Activated CD4-positive, alpha-beta T cell treated with anti-CD3 and anti-CD28 coated beads for 4 hours (primary cell): ENCODE data around the gene WNT9B.

ENCODE experiments used
- DNase-seq, 2 donors: peaks; one replicate each; pipeline ENCODE4 v3.0.0-alpha.2; 2020

The WNT9B gene

DNA sequence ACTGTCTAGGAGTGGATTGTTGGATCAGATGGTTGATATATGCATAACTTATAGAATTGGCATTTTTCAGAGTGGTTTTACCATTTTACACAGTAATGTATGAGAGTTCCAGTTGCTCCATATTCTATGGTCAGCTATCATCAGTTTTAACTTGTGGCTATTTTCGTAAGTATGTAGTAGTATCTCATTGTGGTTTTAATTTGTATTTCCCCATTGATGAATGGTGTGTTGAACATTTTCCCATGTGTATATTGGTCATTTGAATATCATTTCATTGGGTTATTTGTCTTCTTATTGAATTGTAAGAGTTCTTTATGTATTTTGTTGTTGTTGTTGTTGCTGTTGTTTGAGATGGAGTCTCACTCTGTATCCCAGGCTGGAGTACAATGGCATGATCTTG is 6.2 kb downstream of the WNT9B start:
- DNase-seq, result no peak

DNA sequence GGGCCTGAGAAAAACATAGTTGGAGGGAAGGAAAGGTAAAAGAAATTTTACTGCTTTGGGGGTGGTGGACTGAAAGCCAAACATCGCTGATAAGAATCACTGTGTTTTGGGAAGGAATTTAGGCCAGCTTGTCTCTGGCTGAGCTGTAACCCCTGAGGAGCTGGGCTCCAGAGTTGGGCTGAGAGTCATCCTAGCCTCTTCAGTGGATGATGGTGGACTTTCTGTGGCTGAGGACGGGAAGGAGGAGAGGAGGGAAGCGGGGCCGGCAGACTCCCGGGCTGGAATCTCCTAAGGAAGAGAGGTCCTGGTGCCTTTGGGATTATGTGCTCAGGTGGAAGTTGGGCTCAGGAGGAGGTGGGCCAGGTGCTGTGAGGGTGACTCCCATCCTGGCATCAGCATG is 8.6 kb downstream of the WNT9B start:
- DNase-seq, result no peak

DNA sequence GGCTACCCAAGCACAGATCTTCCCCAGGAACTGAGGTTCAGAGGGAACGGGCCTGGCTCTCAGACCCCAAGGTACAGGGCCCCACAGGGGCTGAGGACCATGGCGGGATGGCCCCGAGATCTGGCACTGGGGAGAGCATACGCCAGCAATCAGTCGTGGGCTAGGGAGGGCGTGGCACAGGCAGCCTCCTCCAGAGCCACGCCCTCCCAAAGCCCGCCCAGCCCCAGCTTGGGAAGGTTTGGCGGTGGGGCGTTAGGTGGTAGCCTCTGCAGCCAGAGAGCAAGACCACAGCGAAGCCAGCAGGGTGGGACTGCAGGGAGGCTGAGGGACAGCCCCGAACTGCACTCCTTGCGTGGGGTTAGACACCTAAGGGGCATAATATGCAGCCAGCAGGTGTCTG is 11.6 kb downstream of the WNT9B start:
- no peak for DNase-seq

DNA sequence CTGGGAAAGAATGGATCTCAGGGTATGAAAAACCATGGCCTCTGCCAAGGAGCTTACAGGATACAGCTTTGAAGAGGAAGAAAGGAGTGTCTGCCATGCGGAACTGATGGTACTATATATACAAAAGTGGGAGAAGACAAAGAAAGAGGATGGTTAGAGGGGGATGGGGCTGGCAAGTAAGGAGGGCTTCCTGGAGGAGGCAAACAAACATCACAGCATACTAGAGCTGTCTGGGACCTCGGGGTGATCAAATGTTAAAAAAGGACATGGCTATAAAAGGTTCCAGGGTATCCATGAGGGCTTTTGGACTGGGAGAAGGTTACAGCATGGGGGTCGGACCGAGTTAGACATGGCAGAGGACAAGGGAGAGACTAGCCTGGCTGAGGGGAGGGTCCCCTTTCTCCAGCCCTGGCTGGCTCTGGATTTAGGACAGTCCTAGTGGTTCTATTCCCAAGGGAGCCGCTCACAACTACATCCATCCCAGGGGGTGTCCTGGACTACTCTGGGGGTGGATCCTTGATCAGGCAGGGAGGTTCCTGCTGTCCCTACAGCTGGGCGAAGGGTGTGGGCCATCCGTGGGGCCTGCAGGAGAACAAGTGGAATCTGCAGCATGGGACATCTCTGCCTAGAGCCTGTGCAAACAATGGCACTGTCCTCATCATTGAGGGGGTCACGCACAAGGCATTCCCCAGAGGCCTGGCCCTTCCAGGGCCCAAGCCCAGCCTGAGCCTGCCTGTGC is 12.2 kb downstream of the WNT9B start:
- no peak for DNase-seq

DNA sequence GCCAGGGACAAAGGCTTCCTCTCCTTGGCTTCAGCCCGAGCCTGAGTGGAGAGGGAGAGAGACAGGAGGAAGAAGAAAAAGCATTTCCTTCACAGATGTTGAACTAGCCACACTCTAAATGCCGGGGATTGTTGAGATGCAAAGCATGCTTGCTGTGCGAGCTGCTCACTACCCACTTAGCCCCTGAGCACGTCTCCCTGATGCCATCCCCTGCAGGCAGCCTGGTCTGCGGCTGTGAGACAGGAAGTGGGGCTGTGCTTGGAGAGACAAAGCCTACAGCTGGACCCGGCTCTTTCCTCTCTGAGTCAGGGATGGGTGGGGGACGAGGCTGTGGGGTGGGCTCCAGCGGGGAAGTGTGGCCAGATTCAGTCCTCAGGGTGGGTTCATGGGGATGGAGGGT is 13.7 kb downstream of the WNT9B start:
- DNase-seq, result no peak

DNA sequence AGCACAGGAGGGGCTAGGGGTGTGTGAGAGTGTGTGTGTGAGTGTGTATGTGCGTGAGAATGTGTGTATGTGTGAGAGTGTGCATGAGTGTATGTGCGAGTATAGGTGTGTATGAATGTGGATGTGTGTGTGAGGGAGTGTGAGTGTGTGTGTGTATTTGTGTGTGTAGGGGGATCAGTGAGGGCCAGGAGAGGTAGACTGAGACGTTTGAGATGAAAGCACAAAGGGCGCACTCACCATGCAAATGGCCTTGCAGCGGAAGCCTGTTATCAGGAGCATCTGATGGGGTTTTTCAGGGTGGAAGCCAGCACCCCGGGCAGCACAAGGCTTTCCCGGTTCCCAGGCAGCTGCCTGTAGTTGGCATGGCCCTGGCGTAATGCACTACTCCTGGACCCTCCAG is 14.9 kb downstream of the WNT9B start:
- DNase-seq, result no peak

DNA sequence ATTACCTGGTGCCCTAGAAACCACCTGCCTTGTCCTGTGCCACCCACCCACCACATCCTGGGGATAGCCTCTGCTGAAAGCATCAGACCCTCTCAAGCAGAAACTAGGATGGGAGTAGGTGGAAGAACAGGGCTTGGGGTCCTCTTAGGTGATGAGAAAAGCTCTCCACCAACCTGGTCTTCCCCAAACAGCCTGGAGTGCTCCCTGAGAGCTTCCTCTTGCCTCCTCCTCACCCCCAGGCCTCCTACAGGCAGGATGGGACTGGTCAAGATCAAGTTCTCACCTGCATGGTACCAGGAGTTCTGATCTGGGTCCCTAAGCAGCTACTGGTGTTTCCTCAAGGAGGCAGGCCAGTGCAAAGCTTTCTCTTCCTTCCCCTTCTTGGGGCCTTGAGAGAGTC is 15.4 kb downstream of the WNT9B start:
- no peak for DNase-seq

DNA sequence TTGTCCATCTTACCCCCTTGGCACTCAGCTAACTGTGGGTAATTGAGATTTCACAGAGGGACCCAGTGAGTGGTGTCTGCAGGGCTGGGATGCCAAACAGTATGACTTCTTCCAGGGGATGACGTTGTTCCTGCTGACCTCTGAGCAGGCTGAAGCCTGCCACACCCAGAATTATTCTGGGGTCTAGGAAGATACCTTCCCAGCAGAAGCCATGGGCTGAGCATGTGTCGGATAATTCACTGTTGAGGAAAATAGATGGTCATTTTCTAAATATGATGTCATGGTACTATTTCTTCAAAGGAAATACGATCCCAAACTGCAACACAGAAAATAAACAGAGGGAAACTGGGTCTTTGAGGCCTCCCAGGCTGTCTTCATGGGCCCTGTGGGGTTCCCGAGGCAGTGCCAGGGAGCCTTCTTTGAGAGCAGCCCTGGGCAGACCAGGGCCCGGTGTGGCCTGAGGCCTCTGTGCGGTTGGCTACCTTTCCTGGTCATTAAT is 17.4 kb downstream of the WNT9B start:
- no peak for DNase-seq

DNA sequence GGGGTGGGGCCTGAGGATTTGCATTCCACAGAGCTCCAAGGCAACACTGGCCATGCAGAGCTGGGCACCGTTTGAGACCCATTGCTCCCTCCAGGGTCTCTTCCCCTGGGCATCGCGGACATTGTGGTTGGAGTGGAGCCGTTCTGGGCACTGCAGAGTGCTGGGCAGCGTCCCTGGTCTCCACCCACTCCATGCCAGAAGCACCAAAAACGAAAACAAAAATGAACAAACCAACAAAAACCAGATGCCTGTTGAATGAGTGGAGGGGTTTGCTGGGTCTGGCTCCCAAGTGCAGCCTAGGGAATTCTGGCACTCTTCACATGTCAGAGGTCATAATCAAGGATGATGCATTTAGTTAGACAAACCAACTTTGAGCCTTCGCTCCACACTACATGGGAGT is 17.9 kb downstream of the WNT9B start:
- DNase-seq, result no peak

DNA sequence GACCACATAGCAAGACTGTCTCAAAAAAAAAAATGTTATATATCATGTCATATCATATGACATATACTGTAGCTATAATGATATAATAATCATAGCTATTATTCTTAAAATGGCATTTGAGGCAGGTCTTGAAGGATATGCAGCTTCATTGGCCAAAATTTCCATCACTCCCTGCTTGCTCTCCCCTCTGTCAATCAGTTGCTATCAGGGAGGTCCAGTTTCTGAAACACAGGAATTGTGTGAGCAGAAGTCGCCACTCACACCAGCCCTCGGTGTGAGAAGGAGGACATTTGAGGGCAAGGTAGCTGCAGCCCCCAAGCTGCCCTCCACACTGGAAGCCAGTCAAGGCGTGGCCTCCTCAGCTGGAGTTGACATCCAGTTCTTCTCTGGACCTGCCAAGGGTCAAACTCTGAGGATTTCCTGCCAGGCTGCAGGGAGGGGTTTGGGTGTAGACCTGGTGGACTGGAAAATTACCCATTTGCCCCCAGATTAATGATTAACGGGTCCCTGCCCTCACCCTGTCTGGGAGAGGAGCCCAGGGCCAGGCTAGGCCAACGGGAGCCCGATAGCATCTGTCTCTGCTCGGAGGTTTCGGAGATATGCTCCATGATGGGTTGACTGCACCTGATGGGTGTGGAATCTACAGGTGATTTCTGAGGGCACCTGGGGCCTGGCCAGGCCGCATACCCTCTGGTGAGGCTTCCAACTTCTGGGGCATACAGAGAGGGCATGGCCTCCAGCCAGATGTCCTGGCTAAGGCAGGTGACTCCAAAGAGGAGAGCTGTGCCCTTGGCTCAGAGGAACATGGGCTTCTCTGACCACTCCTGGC is 18.8 kb downstream of the WNT9B start:
- DNase-seq, result no peak

DNA sequence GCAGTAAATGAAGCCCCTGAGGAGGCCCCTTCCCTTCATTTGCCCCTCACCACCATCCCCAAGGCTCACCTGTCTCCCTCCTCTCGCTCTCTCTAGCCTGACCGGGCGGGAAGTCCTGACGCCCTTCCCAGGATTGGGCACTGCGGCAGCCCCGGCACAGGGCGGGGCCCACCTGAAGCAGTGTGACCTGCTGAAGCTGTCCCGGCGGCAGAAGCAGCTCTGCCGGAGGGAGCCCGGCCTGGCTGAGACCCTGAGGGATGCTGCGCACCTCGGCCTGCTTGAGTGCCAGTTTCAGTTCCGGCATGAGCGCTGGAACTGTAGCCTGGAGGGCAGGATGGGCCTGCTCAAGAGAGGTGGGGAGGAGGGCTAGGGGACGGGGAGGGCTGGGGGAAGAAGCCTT is 21.0 kb downstream of the WNT9B start:
- no peak for DNase-seq

DNA sequence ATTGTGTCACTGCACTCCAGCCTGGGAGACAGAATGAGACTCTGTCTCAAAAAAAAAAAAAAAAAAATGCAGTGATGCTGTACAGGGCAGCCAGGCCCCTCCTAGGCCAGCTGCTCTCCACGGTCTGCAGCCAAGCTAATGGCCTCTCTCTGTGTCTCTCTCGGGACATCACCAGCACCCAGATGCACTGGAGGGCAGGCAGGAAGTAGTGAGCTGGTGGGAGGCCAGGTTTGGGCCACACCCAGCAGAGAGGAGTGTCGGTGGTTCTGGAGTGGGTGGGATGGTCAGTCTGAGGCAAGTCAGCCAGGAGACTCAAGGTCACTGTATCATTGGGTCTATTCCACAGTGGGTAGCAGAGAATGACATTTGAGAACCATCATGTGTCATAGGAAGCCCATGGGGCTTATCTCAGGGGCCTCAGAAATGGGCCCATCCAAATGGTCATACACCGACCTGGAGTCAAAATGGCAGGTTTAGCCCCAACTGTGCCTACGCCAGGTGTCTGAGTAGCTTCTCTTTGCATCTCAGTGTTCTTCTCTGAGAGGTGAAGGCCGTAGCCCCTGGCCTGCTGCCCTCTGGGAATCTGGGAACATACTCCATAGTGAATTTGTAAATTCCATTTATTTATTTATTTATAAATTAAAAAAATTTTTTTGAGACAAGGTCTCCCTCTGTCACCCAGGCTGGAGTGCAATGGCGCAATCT is 22.7 kb downstream of the WNT9B start:
- no peak for DNase-seq

DNA sequence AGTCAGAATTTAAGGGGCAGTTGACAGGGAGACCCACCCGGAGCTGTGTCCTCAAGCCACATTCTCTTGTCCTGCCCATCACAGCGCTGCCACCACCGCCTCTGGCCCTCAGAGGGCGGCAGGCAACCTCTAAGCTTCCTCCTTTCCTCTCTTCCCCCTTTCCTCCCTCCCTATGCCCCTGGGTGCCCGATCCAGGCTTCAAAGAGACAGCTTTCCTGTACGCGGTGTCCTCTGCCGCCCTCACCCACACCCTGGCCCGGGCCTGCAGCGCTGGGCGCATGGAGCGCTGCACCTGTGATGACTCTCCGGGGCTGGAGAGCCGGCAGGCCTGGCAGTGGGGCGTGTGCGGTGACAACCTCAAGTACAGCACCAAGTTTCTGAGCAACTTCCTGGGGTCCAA is 23.5 kb downstream of the WNT9B start:
- no peak for DNase-seq

DNA sequence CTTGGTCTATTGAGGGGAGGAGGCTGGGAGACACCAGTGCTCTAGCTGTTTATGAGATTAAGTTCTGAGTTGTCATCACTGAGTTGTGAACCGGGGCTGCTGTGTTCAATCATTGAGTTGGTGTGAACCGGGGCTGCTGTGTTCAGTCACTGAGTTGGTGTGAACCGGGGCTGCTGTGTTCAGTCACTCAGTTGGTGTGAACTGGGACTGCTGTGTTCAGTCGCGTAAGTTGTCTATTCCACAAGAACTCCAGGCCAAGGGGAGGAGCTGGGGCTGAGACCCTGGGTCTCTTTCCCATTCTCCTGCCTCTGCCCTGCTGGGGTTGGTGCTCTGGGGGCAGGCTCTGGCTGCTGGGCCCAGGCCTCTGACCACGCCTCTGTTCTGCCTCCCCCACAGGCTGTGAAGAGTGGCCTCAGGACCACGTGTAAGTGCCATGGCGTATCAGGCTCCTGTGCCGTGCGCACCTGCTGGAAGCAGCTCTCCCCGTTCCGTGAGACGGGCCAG is 24.5 kb downstream of the WNT9B start:
- no peak for DNase-seq

DNA sequence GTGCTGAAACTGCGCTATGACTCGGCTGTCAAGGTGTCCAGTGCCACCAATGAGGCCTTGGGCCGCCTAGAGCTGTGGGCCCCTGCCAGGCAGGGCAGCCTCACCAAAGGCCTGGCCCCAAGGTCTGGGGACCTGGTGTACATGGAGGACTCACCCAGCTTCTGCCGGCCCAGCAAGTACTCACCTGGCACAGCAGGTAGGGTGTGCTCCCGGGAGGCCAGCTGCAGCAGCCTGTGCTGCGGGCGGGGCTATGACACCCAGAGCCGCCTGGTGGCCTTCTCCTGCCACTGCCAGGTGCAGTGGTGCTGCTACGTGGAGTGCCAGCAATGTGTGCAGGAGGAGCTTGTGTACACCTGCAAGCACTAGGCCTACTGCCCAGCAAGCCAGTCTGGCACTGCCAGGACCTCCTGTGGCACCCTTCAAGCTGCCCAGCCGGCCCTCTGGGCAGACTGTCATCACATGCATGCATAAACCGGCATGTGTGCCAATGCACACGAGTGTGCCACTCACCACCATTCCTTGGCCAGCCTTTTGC is 25.0 kb downstream of the WNT9B start:
- no peak for DNase-seq

DNA sequence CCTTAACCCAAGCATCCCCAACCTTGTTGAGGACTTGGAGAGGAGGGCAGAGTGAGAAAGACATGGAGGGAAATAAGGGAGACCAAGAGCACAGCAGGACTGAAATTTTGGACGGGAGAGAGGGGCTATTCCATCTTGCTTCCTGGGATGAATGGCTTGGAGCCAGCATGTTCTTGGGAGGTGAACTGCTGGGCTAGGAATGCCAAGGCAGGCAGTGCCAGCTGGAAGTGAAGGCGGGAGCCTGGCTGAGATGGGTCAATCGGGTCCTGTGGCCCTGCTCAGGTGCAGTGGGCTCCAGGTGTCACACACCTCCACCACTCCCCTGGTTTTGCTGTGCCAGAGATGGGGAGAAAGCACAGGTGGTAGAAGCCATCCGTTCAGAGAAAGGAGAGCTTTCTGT is 25.5 kb downstream of the WNT9B start:
- no peak for DNase-seq

DNA sequence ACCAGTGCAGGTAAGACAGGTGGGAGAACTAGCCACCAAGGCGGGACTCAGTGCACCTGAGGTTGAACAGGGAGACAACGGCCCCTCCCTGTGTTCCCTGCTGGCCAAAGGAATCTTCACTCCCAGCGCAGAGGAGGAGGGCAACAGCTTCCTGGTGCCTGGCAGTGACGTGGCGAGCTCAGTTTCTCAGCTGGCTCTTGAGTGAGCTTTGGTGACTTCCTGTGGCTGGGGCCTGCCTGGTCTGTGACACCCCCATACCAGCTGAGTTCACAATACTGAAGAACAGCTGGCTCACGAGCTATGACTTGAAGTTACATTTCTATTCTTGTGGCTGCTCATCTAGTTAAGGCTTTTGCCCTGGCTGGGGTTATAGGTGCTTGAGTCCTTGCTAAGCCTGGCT is 26.1 kb downstream of the WNT9B start:
- no peak for DNase-seq

DNA sequence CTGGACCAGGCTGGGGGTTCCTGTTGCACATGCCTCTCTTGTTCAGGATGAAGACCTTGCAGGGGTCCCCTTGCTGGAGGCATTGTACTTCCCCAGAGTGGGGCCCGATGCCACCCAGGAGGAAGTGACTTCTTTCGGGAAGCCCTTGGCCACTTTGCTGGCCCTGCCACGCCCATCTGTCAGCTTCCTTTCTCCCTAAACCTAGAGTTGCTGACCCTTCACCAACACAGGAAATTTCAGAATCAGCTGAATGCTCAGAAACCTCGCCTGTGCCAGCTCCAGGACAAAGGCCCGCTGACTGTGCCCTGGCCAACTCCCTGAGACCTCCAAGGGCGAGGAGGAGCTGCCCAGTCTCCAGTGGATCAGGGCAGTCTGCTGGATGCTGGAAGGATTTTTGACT is 26.7 kb downstream of the WNT9B start:
- DNase-seq, result no peak

DNA sequence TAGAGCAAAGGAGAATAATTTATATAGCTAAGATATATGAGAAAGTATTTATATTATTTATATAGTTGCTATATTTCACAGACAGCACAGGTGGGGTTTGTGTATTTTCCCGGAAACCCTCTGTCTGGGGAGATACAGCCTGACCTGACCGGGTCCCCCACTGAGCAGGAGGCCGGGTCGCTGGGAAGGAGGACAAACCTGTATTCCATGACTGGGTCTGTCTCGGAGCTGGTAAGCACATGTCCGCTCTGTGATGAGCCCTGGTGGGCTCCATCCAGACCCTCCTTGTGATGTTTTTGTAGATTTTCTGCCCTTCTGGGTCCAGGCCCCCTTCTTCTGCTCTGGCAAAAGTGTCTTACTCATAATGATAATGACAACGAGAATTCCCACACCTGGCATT is 27.7 kb downstream of the WNT9B start:
- DNase-seq, result no peak

DNA sequence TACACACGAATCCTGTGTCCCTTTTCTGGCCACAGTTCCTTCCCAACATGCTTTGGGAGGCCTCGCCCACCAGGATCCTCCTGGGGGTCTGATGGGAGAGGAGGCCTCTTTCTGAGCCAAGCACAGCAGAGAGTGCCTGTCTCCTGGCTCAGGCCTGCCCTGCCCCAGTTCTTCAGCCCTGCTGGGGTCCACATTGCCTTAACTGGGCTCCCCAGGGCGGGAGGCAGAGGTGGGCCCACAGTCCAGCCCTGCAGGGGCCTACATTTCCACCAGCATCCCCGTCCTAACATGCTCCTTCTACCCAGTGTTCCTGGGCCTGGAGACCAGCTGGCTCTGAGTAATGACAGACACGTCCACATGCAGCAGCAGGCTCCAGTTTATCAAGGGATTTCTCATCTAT is 29.6 kb downstream of the WNT9B start:
- no peak for DNase-seq

DNA sequence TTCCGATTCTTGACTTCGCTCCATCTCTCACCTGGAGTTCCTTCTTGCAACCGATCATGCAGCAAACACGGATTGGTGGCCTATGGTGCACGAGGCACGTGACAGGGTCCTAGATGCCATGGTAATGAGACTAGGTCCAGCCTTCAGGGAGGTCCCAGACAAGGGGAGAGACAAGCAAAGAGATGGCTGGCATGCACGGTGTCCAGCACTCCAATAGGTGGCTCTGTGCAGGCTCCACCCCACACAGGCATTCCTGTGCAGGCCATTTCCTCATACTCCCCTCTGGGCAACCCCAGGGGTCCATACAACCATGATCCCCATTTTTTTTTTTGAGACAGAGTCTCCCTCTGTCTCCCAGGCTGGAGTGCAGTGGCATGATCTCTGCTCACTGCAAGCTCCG is 31.3 kb downstream of the WNT9B start:
- no peak for DNase-seq

DNA sequence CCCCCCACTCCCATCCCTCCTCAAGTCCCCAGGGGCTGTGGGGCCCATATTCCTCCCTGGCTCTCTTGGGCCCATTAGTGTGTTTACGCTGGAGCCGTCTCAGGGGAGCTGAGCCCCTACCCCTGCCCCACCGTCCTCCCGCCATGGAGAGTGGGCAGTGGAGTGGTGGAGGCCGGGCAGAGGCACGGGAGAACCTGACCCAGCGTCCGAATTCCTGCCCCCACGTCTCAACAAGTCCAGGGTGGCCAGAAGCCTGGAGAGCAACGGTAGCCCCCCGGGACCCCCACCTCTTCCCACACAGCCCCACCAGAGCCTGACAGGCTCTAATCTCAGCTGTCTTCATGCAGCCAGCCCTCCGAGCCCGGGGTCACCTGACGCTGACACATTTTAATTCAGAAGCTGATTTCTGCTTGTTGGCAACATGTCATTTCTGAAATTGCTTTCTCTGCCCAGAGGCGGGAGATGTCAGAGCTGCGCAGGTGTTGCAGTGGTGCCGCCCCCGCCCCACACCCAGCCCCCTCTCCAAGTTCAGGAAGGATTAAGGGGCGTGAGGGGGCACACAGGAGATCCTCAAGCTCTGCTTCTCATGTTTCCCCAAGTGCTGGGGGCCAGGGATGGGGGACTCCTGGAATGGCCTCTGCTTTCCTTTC is 32.6 kb downstream of the WNT9B start:
- no peak for DNase-seq

DNA sequence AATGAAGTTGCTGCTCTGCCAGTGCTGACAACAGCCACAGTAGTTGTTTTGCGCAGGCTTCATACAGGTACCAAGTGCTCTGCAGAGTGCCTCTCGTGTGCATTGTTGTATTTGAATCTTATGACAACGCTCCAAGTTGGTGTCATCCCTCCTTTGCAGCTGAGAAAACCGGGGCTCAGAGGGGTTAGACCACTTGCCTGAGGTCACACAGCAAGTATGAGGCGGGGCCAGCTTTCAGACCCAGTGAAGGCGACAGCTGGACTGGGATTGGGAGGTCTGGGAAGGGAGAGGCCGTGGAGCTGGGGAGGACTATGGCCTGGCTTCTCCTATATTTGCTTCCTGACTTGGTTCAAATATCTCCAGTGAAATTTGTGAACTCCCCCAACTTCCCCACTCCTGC is 33.2 kb downstream of the WNT9B start:
- DNase-seq, result no peak
